ENCODE data around the gene OSBPL10. TPM values are rescaled to one million over a fixed set of nuclear protein-coding genes. Genes with fewer than 3 reads are reported as not detected.
"Not testable (repeated sequence)": the region's sequence is repeated elsewhere in the genome, so short reads cannot be mapped to it uniquely, and the experiment has no call there.

The OSBPL10 gene
- total RNA-seq, 2 donors from 2014 or later: 23.8 to 33.6 TPM

- Histone ChIP-seq H3K36me3 (ENCODE audit: control insufficient read depth, insufficient read depth, low read length) (no peaks in the 10 kb centered on the region), H3K27me3 (ENCODE audit: control insufficient read depth, insufficient read depth, low read length, poor library complexity, severe bottlenecking) (no peaks in the 10 kb centered on the region), H3K4me1 (ENCODE audit: control insufficient read depth, insufficient read depth, low read length) (no peaks in the 10 kb centered on the region), H3K27ac (ENCODE audit: low read depth, low read length) (no peak overlapping the region), H3K9ac (ENCODE audit: extremely low read depth, low read length, poor library complexity, severe bottlenecking) (no peak overlapping the region), H3K4me3 (ENCODE audit: low read length) (no peak overlapping the region), H3K9me3 (ENCODE audit: control insufficient read depth, low read length) (peaks cover 22% of the 10 kb centered on the region)
- TF ChIP-seq CTCF (conservative IDR thresholded peaks at IDR 0.05): no peak
- no peak overlapping the region for H3K4me3 Mint-ChIP-seq
- 88 to 95% methylated on average over 5 to 6 of the region's 6 CpGs for WGBS, 2 experiments (ENCODE audit: insufficient coverage in 1 of 2, insufficient read length in 1 of 2)
- no peak for DNase-seq
- H3K36me3 Mint-ChIP-seq (ENCODE audit: low read depth): peaks cover under 1% of the 10 kb centered on the region
- H3K9me3 Mint-ChIP-seq: peaks cover 28% of the 10 kb centered on the region
- H3K27me3 Mint-ChIP-seq (ENCODE audit: insufficient read depth): no peaks in the 10 kb centered on the region
- H3K27ac Mint-ChIP-seq: no peak overlapping the region
- H3K4me1 Mint-ChIP-seq: peaks cover under 1% of the 10 kb centered on the region
Measured at GRCh38 chr3:31997500-31997899, 16.4 kb upstream of the OSBPL10 start.

GRCh38 chr3:31996195-31996594 is 15.1 kb upstream of the OSBPL10 start:
- DNase-seq: no peak
- no peaks in the 10 kb centered on the region for H3K4me1 ChIP-seq (ENCODE audit: control insufficient read depth, insufficient read depth, low read length)
- peaks cover 29% of the 10 kb centered on the region for H3K9me3 ChIP-seq (ENCODE audit: control insufficient read depth, low read length)
- H3K4me1 Mint-ChIP-seq: no peaks in the 10 kb centered on the region
- no peaks in the 10 kb centered on the region for H3K27me3 Mint-ChIP-seq (ENCODE audit: insufficient read depth)
- H3K9ac ChIP-seq (ENCODE audit: extremely low read depth, low read length, poor library complexity, severe bottlenecking): no peak overlapping the region
- no peak overlapping the region for H3K4me3 ChIP-seq (ENCODE audit: low read length)
- no peak for TF ChIP-seq CTCF (conservative IDR thresholded peaks at IDR 0.05)
- H3K4me3 Mint-ChIP-seq: no peak overlapping the region
- peaks cover 39% of the 10 kb centered on the region for H3K9me3 Mint-ChIP-seq
- peaks cover 2% of the 10 kb centered on the region for H3K36me3 Mint-ChIP-seq (ENCODE audit: low read depth)
- H3K27me3 ChIP-seq (ENCODE audit: control insufficient read depth, insufficient read depth, low read length, poor library complexity, severe bottlenecking): no peaks in the 10 kb centered on the region
- H3K36me3 ChIP-seq (ENCODE audit: control insufficient read depth, insufficient read depth, low read length): no peaks in the 10 kb centered on the region
- no peak overlapping the region for H3K27ac Mint-ChIP-seq
- 100% methylated on average over 1 of the region's 1 CpG for WGBS, 2 experiments (ENCODE audit: insufficient coverage in 1 of 2, insufficient read length in 1 of 2)
- no peak overlapping the region for H3K27ac ChIP-seq (ENCODE audit: low read depth, low read length)

GRCh38 chr3:31995026-31995425 is 14.0 kb upstream of the OSBPL10 start:
- H3K27me3 Mint-ChIP-seq (ENCODE audit: insufficient read depth); H3K4me3 ChIP-seq (ENCODE audit: low read length); H3K36me3 ChIP-seq (ENCODE audit: control insufficient read depth, insufficient read depth, low read length); H3K27ac ChIP-seq (ENCODE audit: low read depth, low read length); H3K27ac Mint-ChIP-seq; H3K4me3 Mint-ChIP-seq; H3K4me1 Mint-ChIP-seq; H3K27me3 ChIP-seq (ENCODE audit: control insufficient read depth, insufficient read depth, low read length, poor library complexity, severe bottlenecking); H3K4me1 ChIP-seq (ENCODE audit: control insufficient read depth, insufficient read depth, low read length); DNase-seq; H3K36me3 Mint-ChIP-seq (ENCODE audit: low read depth); H3K9ac ChIP-seq (ENCODE audit: extremely low read depth, low read length, poor library complexity, severe bottlenecking): not testable (repeated sequence)
- H3K9me3 Mint-ChIP-seq: peaks cover 39% of the 10 kb centered on the region
- 86 to 92% methylated on average over 4 to 5 of the region's 5 CpGs for WGBS, 2 experiments (ENCODE audit: insufficient coverage in 1 of 2, insufficient read length in 1 of 2)
- peaks cover 36% of the 10 kb centered on the region for H3K9me3 ChIP-seq (ENCODE audit: control insufficient read depth, low read length)

GRCh38 chr3:31993843-31994242 is 12.8 kb upstream of the OSBPL10 start:
- Histone ChIP-seq H3K4me3 (ENCODE audit: low read length) (no peak overlapping the region), H3K9me3 (ENCODE audit: control insufficient read depth, low read length) (peaks cover 36% of the 10 kb centered on the region), H3K4me1 (ENCODE audit: control insufficient read depth, insufficient read depth, low read length) (no peaks in the 10 kb centered on the region), H3K27ac (ENCODE audit: low read depth, low read length) (no peak overlapping the region), H3K9ac (ENCODE audit: extremely low read depth, low read length, poor library complexity, severe bottlenecking) (no peak overlapping the region), H3K36me3 (ENCODE audit: control insufficient read depth, insufficient read depth, low read length) (no peaks in the 10 kb centered on the region), H3K27me3 (ENCODE audit: control insufficient read depth, insufficient read depth, low read length, poor library complexity, severe bottlenecking) (no peaks in the 10 kb centered on the region)
- TF ChIP-seq CTCF (conservative IDR thresholded peaks at IDR 0.05): no peak
- H3K4me1 Mint-ChIP-seq: no peaks in the 10 kb centered on the region
- H3K27ac Mint-ChIP-seq: no peak overlapping the region
- peaks cover 39% of the 10 kb centered on the region for H3K9me3 Mint-ChIP-seq
- WGBS, 2 experiments (ENCODE audit: insufficient coverage in 1 of 2, insufficient read length in 1 of 2): no CpG with 5 or more reads among the region's 1 CpG
- no peak for DNase-seq
- peaks cover 2% of the 10 kb centered on the region for H3K36me3 Mint-ChIP-seq (ENCODE audit: low read depth)
- H3K27me3 Mint-ChIP-seq (ENCODE audit: insufficient read depth): no peaks in the 10 kb centered on the region
- H3K4me3 Mint-ChIP-seq: no peak overlapping the region

- not testable (repeated sequence) for H3K36me3 ChIP-seq (ENCODE audit: control insufficient read depth, insufficient read depth, low read length); DNase-seq; H3K27me3 Mint-ChIP-seq (ENCODE audit: insufficient read depth); H3K27me3 ChIP-seq (ENCODE audit: control insufficient read depth, insufficient read depth, low read length, poor library complexity, severe bottlenecking); H3K4me1 Mint-ChIP-seq; H3K27ac ChIP-seq (ENCODE audit: low read depth, low read length); H3K27ac Mint-ChIP-seq; H3K36me3 Mint-ChIP-seq (ENCODE audit: low read depth); H3K4me1 ChIP-seq (ENCODE audit: control insufficient read depth, insufficient read depth, low read length); H3K4me3 ChIP-seq (ENCODE audit: low read length); H3K9ac ChIP-seq (ENCODE audit: extremely low read depth, low read length, poor library complexity, severe bottlenecking); H3K4me3 Mint-ChIP-seq
- H3K9me3 Mint-ChIP-seq: peaks cover 39% of the 10 kb centered on the region
- H3K9me3 ChIP-seq (ENCODE audit: control insufficient read depth, low read length): peaks cover 36% of the 10 kb centered on the region
- WGBS, 2 experiments (ENCODE audit: insufficient coverage in 1 of 2, insufficient read length in 1 of 2): 97 to 100% methylated on average over 1 to 6 of the region's 6 CpGs
Measured at GRCh38 chr3:31992995-31993394, 11.9 kb upstream of the OSBPL10 start.
